ENCODE data around the gene TMUB2. TPM values are rescaled to one million over a fixed set of nuclear protein-coding genes. Genes with fewer than 3 reads are reported as not detected.

Gene TMUB2
- total RNA-seq, 3 donors from 2014 or later (not counting 1 experiment from before 2014, with no cell fraction given): 40.4 to 48.2 (median 41.0) TPM

DNA sequence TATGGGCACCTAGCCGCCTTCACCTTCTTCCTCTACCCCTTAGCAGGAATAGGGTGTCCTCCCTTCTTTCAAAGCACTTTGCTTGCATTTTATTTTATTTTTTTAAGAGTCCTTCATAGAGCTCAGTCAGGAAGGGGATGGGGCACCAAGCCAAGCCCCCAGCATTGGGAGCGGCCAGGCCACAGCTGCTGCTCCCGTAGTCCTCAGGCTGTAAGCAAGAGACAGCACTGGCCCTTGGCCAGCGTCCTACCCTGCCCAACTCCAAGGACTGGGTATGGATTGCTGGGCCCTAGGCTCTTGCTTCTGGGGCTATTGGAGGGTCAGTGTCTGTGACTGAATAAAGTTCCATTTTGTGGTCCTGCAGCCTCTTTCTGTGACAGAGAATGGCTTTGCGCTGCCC, 4.6 kb downstream of the TMUB2 start:
- H3K4me1 Mint-ChIP-seq: peaks cover 18 to 29% of the 10 kb centered on the region in 2 donors
- 96% methylated on average over 5 of the region's 5 CpGs for WGBS (ENCODE audit: insufficient coverage)

DNA sequence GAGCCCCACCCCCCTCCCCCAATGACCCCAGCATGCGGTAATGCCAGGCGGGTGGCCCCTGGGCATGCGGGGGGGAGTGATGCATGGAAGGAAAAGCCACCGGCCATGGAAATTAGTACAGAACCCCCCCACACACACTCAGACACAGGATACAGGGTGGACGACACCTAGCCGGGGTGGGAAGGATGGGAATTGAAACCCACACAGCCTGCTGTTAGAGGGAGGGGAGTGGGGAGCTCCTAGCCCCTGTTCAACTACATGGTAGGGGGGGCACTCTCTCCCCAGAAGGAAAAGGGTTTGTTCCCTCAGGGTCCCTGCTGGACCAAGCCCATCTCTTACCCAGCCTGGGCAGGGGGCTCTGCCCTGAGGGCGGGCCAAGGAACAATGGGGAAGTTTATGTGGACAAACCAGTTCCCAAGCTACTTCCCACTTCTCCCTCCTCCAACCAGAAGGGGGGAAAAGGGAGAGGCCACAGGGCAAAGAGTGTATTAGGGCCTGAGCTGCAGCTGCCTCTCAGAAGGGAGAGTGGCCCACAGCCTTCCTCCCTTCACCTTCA, 5.2 kb downstream of the TMUB2 start:
- H3K27ac ChIP-seq (ENCODE audit: low read length): no peak overlapping the region

More for the DNA sequence above, 4.6 kb downstream of the TMUB2 start:
- Histone ChIP-seq H3K9me3 (ENCODE audit: control insufficient read depth, insufficient read depth, low read length) (no peaks in the 10 kb centered on the region), H3K36me3 (ENCODE audit: control insufficient read depth, insufficient read depth, low read length) (peaks cover 39% of the 10 kb centered on the region), H3K4me3 (ENCODE audit: low read length) (no peak overlapping the region), H3K27ac (ENCODE audit: low read length) (no peak overlapping the region), H3K27me3 (ENCODE audit: control insufficient read depth, insufficient read depth, low read length) (no peaks in the 10 kb centered on the region), H3K4me1 (ENCODE audit: control insufficient read depth, insufficient read depth, low read length) (peaks cover 13% of the 10 kb centered on the region)
- Mint-ChIP-seq H3K27ac (peak overlapping the region; percentile 3 to 68), H3K36me3 (no peaks in the 10 kb centered on the region), H3K4me3 (no peak overlapping the region), H3K9me3 (no peaks in the 10 kb centered on the region), H3K27me3 (ENCODE audit: low read depth in 2 of 2) (no peaks in the 10 kb centered on the region)
- ATAC-seq: no peak
- no peak for DNase-seq
- intact Hi-C loops (cut with micrococcal nuclease): no loop called here
- TF ChIP-seq CTCF (IDR thresholded peaks at IDR 0.05): no peak

GRCh38 chr17:44192750-44193149, 6.0 kb downstream of the TMUB2 start:
- H3K9me3 ChIP-seq (ENCODE audit: control insufficient read depth, insufficient read depth, low read length): no peaks in the 10 kb centered on the region
- no peak for TF ChIP-seq CTCF (IDR thresholded peaks at IDR 0.05)
- H3K4me1 ChIP-seq (ENCODE audit: control insufficient read depth, insufficient read depth, low read length): peaks cover 14% of the 10 kb centered on the region
- intact Hi-C loops (cut with micrococcal nuclease): no loop called here
- Mint-ChIP-seq H3K9me3 (no peaks in the 10 kb centered on the region), H3K27me3 (ENCODE audit: low read depth in 2 of 2) (no peaks in the 10 kb centered on the region), H3K4me1 (peaks cover 10 to 25% of the 10 kb centered on the region in 2 donors), H3K27ac (no peak overlapping the region), H3K36me3 (no peaks in the 10 kb centered on the region), H3K4me3 (no peak overlapping the region)
- H3K27ac ChIP-seq (ENCODE audit: low read length): no peak overlapping the region
- DNase-seq: no peak
- H3K27me3 ChIP-seq (ENCODE audit: control insufficient read depth, insufficient read depth, low read length): no peaks in the 10 kb centered on the region
- H3K36me3 ChIP-seq (ENCODE audit: control insufficient read depth, insufficient read depth, low read length): peaks cover 46% of the 10 kb centered on the region
- WGBS (ENCODE audit: insufficient coverage): 98% methylated on average over 5 of the region's 5 CpGs
- no peak for ATAC-seq
- H3K4me3 ChIP-seq (ENCODE audit: low read length): no peak overlapping the region

More for the DNA sequence above, 5.2 kb downstream of the TMUB2 start:
- intact Hi-C loops (cut with micrococcal nuclease): no loop called here
- ATAC-seq: no peak
- H3K4me1 Mint-ChIP-seq: peaks cover 13 to 24% of the 10 kb centered on the region in 2 donors
- DNase-seq: no peak
- no peak overlapping the region for H3K4me3 ChIP-seq (ENCODE audit: low read length)
- H3K4me1 ChIP-seq (ENCODE audit: control insufficient read depth, insufficient read depth, low read length): peaks cover 13% of the 10 kb centered on the region
- no peak overlapping the region for H3K4me3 Mint-ChIP-seq
- no peaks in the 10 kb centered on the region for H3K27me3 Mint-ChIP-seq (ENCODE audit: low read depth in 2 of 2)
- TF ChIP-seq CTCF (IDR thresholded peaks at IDR 0.05): no peak
- no CpG with 5 or more reads among the region's 7 CpGs for WGBS (ENCODE audit: insufficient coverage)
- H3K27ac Mint-ChIP-seq: no peak overlapping the region
- H3K9me3 ChIP-seq (ENCODE audit: control insufficient read depth, insufficient read depth, low read length): no peaks in the 10 kb centered on the region
- no peaks in the 10 kb centered on the region for H3K36me3 Mint-ChIP-seq
- H3K9me3 Mint-ChIP-seq: no peaks in the 10 kb centered on the region
- no peaks in the 10 kb centered on the region for H3K27me3 ChIP-seq (ENCODE audit: control insufficient read depth, insufficient read depth, low read length)
- H3K36me3 ChIP-seq (ENCODE audit: control insufficient read depth, insufficient read depth, low read length): peaks cover 42% of the 10 kb centered on the region

Measured in natural killer cell (primary cell).